SK-N-SH (cell line): ENCODE results near the gene NUP210L.

ENCODE experiments used
- EZH2phosphoT487 ChIP-seq: fragments of 200-600 bp; sonication (generic); IDR thresholded peaks from 2 replicates; pipeline ENCODE4 v1.6.1; 2017; ENCODE audit warnings: low read depth, mixed run types, mild to moderate bottlenecking, antibody characterized with exemption, moderate library complexity, borderline replicate concordance
- FOXM1 ChIP-seq: IDR thresholded peaks from 2 replicates; pipeline ENCODE4 v1.4.0; 2012; ENCODE audit warnings: low read depth, mild to moderate bottlenecking
- NRF1 ChIP-seq: IDR thresholded peaks from 2 replicates; pipeline ENCODE4 v1.6.1; 2012; ENCODE audit warnings: low read depth, mild to moderate bottlenecking, low read length
- TF ChIP-seq, protein P1 (sequence below): fragments of 200-600 bp; sonication (generic); IDR thresholded peaks from 2 replicates; pipeline ENCODE4 v1.6.1; 2017; ENCODE audit warnings: antibody characterized with exemption, mild to moderate bottlenecking, moderate library complexity
- TF ChIP-seq, protein P2 (sequence below): IDR thresholded peaks from 2 replicates; pipeline ENCODE4 v1.6.1; 2012; ENCODE audit warnings: mild to moderate bottlenecking, low read depth, low read length, moderate library complexity
- TF ChIP-seq, protein P3 (sequence below): fragments of 150-350 bp; IDR thresholded peaks from 2 replicates; pipeline ENCODE4 v1.6.1; 2017; ENCODE audit warnings: antibody characterized with exemption, low read length, low read depth, borderline replicate concordance

- TF ChIP-seq, protein P1, sequence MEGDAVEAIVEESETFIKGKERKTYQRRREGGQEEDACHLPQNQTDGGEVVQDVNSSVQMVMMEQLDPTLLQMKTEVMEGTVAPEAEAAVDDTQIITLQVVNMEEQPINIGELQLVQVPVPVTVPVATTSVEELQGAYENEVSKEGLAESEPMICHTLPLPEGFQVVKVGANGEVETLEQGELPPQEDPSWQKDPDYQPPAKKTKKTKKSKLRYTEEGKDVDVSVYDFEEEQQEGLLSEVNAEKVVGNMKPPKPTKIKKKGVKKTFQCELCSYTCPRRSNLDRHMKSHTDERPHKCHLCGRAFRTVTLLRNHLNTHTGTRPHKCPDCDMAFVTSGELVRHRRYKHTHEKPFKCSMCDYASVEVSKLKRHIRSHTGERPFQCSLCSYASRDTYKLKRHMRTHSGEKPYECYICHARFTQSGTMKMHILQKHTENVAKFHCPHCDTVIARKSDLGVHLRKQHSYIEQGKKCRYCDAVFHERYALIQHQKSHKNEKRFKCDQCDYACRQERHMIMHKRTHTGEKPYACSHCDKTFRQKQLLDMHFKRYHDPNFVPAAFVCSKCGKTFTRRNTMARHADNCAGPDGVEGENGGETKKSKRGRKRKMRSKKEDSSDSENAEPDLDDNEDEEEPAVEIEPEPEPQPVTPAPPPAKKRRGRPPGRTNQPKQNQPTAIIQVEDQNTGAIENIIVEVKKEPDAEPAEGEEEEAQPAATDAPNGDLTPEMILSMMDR: no peak
- TF ChIP-seq, protein P2, sequence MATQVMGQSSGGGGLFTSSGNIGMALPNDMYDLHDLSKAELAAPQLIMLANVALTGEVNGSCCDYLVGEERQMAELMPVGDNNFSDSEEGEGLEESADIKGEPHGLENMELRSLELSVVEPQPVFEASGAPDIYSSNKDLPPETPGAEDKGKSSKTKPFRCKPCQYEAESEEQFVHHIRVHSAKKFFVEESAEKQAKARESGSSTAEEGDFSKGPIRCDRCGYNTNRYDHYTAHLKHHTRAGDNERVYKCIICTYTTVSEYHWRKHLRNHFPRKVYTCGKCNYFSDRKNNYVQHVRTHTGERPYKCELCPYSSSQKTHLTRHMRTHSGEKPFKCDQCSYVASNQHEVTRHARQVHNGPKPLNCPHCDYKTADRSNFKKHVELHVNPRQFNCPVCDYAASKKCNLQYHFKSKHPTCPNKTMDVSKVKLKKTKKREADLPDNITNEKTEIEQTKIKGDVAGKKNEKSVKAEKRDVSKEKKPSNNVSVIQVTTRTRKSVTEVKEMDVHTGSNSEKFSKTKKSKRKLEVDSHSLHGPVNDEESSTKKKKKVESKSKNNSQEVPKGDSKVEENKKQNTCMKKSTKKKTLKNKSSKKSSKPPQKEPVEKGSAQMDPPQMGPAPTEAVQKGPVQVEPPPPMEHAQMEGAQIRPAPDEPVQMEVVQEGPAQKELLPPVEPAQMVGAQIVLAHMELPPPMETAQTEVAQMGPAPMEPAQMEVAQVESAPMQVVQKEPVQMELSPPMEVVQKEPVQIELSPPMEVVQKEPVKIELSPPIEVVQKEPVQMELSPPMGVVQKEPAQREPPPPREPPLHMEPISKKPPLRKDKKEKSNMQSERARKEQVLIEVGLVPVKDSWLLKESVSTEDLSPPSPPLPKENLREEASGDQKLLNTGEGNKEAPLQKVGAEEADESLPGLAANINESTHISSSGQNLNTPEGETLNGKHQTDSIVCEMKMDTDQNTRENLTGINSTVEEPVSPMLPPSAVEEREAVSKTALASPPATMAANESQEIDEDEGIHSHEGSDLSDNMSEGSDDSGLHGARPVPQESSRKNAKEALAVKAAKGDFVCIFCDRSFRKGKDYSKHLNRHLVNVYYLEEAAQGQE: no peak
- TF ChIP-seq, protein P3, sequence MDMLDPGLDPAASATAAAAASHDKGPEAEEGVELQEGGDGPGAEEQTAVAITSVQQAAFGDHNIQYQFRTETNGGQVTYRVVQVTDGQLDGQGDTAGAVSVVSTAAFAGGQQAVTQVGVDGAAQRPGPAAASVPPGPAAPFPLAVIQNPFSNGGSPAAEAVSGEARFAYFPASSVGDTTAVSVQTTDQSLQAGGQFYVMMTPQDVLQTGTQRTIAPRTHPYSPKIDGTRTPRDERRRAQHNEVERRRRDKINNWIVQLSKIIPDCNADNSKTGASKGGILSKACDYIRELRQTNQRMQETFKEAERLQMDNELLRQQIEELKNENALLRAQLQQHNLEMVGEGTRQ: no peak
- TF ChIP-seq EZH2phosphoT487: no peak
- no peak for TF ChIP-seq FOXM1
- no peak for TF ChIP-seq NRF1
Observed at GRCh38 chr1:153991151-153991630, 163.7 kb downstream of the NUP210L start.
